NCI-H2227 (cell line): Measurements from ENCODE around the gene MRGPRD.

ENCODE experiments used
- DNase-seq: peaks from one replicate; lab custom pipeline; 2025; ENCODE audit not compliant: unreplicated experiment; lab: John Stamatoyannopoulos, UW

MRGPRD gene

GRCh38 chr11:68980776-68981065, at the start of gene MRGPRD:
Gene MRGPRD (minus strand): TSS chr11:68980986. CDS start chr11:68980986, 0 bp downstream.
- no peak for DNase-seq

- no peak for DNase-seq
These were observed 49.5 kb upstream of the MRGPRD start for GRCh38 chr11:69030301-69030700.

DNA sequence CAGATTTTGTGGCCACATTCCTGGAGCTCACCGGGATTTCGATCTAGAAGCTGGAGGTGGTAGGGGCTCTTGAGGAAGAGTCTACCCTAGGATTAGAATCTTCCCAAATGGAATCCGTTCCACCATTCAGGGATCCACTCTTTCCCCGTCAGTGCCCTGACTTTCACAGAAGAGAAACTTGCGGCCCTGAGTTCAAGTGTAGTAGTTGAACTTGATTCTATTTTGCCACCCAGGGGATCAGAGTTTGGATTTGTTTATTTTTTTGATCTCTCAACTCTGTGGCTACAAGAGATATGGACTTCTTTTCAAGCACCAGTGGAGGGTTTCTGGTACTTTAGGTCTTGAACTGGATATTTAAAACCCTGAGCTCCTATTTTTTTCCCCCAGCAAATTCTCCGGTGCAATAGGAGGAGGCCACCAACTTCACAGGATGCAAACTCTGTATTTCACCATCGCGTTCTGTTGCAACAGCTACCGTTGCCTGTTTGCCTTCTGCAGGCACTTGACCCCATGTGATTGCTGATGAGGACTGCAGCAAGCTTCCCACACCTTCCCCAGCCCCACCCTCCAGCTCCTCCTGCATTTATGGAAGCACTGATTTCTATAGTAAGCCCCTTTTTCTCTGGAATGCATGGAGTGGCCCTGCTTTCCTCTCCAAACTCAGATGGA, 47.1 kb upstream of the MRGPRD start:
- peak; percentile 23 for DNase-seq

- DNase-seq, result no peak
These were observed 43.7 kb upstream of the MRGPRD start for GRCh38 chr11:69024509-69024908.

DNA sequence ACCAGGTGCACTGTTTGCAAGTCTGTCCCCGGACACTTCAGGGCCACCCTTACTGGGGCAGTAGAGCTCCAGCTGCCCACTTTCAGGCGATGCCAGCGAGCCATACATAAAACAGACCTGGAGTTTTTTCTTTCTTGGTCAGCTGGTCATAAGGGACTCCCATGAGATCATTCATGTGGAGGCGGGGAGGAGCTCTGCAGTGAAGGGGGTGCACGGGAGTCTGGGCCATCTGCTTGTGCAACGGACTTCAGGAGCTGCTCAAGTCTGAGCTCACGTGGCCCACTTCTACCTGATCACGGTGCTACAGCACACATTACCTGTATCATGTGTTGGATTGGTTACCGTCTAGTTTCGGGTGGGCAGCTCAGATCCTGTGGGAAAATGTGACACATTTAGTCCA, 41.5 kb upstream of the MRGPRD start:
- DNase-seq, result no peak

GRCh38 chr11:69018924-69019323, 38.1 kb upstream of the MRGPRD start:
- DNase-seq, result no peak

DNA sequence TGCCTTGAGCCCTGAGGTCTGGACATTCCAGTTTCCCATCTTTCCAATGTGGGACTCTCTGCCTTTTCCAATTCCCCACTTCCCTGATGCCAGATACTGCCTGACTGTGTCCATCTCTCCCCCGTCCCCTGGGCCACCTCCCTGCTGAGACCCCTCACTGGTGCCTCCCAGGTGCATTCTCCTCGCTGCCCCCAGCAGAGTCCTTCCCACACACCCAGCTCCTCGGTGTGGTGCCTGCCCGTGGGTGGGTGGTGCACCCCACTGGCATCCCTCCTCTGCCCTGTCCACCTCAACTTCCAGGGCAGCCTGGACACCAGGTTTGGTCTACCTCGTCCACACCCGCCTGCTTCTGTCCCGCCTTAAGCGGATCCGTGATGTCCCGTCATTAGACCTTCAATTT, 37.2 kb upstream of the MRGPRD start:
- DNase-seq, result no peak

- DNase-seq, result no peak
These were observed 34.2 kb upstream of the MRGPRD start for GRCh38 chr11:69014898-69015549.

DNA sequence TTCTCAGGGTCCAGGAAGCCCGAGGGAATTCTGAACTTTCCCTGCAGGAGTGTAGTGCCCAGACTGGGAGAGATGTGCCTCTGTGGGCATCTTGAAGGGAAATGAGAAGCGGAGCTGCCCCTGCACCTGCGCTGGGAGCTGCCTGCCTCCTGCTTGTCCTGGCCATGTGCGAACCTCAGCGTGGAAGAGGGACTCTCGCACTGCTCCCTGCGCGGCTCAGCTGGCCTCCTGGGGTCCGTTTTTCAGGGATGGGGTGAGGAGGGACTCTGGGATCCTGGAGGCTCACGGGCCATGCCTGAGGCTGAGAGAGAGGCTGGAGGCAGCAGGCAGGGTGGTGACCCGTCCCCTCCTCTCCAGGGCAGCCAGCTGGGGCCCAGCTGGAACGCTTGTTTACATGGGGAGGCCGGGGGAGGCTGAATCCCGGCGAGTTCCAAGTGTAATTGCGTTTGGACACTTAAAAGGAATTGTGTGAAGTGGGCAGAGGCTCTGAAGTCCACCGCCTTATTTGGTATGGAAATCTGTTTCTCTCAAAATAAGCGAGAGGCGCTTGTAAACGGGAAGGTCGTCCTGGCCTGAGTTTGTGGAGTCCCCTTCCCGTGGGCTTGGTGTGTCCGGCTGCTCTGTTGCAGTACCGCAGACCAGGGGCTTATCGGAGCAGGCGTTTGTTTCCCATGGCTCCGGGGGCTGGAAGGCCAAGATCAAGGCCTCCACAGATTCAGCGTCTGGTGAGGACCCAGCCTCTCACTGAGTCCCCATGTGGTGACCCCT, 33.5 kb upstream of the MRGPRD start:
- DNase-seq, result peak; percentile 70

DNA sequence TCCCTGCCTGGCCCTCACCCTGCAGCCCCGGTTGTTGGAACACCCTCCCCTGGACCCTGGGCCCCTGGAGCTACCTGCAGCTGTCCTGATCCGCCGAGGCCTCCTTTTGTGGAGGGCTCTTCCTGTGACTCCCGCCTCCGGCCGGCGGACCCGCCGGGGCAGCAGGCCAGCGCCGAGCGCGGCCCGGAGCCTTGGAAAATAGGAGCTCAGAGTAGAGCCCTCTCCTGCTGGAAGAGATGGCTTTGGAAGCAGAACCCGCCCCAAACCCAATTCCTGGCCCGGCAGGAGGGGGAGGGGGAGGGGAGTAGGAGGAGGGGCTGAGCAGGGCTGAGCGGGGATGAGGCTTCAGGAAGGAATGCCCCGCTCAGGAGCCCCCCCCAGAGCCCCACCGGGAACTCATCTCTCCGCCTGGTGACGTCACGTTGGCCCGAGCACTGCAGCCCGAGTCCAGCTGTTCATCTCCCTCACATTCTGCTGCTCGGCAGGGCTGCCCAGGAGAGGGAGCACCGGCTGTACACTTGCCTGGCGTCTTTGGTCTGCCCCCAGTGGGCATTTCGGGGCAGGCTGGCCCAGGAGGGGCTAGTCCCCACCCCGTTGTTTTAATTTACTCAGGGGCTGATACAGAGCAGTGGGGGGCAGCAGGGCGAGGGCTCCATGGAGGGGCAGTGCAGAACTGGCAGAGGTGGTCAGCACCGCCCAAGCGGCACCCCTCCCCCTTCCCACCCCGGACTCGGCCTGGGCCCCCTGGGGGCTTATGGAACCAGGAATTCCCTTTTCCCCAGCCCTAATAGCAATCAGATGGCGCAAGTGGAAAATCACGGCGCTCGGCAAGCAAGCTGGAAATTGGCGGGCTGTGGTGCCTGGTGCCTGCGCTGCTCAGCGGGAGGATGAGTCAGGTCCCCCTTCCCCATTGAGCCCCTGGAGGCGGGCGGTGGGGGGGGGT, 32.5 kb upstream of the MRGPRD start, which contains the start of gene MRGPRF:
Gene MRGPRF (minus strand): TSS at position 238 of the 943 bp plus-strand sequence. CDS start 3,345 bp downstream, outside the sequence.
- peak; percentile 50 for DNase-seq

DNA sequence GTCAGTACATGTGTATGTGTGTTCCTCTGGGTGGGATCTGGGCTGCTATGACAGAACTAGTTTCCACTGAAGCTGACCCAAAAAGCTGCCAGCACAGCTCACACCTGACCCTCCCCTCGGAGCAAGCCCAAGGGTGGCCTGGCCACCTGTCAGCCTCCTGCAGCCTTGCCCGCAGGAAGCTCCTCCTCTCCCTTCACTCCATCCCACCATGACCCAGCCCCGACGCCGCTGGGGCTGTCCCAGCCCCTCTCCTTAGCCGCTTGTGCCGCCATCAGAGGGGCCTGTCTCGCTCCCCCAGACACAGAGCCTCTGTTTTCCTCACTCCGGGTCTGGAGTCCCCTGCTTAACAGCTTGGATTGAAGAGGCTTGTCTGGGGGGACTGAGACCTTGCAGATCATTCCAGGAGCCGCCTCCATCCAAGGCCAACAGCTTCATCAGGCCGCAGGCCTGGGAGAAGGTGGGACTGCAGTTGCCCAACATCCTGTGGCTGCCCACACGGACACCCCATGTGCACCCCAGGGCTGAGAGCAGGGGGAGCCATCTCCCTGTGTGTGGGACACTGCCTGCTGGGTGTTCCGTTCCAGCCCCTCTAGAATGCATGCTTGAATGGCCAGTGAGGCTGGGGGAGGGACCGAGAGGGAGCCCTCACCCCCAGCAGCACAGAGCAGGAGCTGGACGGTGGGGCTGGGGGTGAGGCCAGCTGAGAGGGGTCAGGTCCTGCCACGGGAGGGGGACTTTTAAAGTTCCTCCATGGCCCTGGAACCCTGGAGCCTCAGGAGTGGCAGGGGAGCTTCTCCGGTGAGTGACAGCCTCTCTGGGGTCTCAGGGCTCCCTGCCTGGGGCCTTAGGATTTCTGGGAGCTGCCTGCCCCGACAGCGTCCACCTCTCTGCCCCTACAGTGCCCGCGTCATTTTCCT, 31.6 kb upstream of the MRGPRD start:
- no peak for DNase-seq

- no peak for DNase-seq
These were observed 30.9 kb upstream of the MRGPRD start for GRCh38 chr11:69011624-69012091.

DNA sequence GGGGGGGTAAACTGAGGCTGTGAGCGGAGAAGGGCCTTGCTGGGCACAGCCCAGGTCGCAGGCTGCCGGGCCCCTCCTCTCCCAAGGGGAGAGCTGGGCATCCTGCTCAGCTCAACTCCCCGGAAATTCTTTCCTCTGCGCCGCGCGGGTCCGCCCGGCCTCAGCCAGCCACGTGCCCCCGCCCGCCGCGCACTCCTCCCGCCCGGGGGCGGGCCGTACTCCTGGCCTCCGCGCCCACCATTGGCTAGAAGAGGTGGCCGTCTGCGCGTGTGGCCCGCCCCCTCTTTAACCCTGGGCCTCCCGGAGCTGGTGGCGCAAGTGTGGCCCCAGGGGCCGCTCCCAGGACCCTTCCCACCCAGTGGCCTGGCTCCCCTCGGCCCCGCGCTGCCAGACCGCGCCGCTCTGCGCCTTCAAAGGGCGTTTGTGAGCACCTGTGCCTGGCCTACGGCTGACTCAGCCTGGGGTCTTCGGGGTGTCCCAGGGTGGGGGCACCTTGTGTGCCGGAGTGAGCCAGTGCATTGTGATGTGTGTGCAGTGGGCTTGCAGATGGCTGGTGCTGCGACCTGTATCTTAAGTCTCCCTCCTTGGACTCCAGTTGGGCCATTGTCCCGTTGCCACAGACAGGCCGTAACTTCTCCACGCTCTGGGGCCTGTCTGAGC, 30.3 kb upstream of the MRGPRD start:
- DNase-seq, result no peak

DNA sequence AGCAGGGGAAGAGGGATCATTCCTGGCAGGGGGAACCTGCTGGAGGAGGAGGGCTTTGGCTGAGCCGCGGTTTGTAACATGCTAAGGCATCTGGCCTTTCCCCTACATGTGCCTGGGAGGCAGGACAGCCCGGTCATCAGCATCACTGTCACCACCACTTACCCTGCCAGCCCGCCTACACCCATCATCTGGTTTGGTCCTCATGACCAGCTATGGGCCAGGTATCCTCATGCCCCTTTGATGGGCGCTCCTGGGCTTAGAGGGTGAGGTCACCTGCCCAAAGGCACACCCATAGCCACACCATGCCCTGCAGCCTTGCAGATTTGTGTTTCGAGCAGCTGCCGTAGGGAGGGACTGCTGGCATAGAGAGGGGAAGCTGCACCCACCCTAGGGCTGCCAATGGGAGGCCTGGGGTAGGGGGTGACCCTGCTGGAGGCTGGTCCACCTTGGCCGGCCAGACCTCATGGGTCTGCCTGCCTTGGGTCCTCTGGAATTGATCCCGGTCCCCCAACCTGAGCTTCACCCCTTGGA, 29.6 kb upstream of the MRGPRD start:
- no peak for DNase-seq

- DNase-seq, result no peak
These were observed 28.8 kb upstream of the MRGPRD start for GRCh38 chr11:69009441-69010211.

DNA sequence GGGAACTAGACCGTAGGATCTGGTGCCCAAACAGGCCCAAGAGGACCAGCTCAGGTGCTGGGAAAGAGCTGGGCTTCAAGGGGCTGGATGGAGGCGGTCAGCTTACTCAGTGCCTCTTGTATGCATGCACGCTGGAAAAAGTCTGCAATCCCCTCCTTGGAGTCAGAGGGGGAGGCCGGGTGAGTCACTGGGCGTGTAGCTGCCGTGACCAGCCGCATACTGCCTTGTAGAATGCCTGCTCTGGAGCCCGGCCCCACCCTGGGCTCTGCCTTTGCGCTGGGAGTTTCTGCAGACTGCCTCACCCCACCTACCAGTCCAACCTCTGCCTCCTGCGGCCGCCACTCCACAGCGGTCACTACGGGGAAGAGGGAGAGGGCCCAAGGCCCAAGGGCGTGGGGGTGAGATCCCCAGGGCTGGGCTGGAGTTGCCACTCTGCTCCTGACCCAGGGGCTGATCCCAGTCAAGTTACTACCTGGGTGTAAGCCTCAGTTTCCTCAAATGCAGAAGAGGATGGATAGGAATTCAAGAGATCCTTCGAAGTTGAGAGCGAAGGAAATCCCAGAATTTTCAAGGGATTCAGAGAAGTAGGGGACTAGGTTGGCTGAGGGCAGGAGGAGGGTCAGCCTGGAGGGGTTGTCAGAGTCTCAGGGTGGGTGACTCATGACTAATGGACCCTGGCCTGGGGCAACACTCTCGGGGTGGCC, 28.1 kb upstream of the MRGPRD start:
- no peak for DNase-seq

DNA sequence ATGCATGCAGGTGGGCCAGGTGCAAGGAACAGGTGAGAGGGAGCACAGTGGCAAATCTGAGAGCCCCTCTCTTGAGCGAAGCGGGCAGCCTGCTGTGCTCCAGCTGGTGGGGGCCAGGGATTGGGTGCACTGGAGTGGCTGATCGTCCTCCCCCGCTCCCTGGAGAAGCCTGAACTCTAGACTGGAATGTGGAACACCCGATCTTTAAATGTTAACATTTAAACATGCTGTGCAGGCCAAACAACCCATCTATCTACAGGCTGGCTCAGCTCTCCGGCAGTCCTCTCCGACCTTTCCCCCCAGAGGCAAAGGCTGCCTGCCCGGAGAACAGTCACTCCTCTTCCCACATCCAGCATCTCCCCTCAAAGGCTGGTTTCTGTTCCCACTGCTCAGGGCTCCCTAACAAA, 27.2 kb upstream of the MRGPRD start:
- no peak for DNase-seq

DNA sequence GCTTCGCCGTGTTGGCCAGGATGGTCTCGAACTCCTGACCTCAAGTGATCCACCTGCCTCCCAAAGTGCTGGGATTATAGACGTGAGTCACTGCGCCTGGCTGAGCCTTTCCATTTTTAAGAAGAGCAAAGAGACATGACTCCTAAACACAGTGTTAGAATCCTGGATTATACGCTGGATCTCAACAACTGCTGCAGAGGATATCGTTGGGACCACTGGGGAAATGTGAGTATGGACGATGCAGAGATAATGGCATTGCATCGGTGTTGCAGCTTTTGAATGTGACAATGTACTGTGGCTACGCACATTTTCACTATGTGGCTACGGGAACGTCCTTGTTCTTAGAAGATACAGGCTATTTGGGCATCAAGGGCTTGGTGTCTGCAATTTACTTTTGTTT, 26.0 kb upstream of the MRGPRD start:
- DNase-seq, result no peak
